CD4-positive, alpha-beta T cell treated with Interleukin-4 for 1 hour (primary cell): ENCODE data around the gene RAD51B.
"Not testable (repeated sequence)": the region's sequence is repeated elsewhere in the genome, so short reads cannot be mapped to it uniquely, and the experiment has no call there.

Experiments used
- DNase-seq, 2 donors: peaks; one replicate each; pipeline ENCODE4 v3.0.0-alpha.2; 2020 to 2022

RAD51B gene

GRCh38 chr14:67819563-67820421 is at the start of gene RAD51B:
RAD51B (plus strand) TSS chr14:67819779.
- peak; percentile 89 to 93 for DNase-seq

GRCh38 chr14:67773844-67774377 is 45.7 kb upstream of the RAD51B start:
- no peak for DNase-seq

GRCh38 chr14:67776653-67777322 is 42.8 kb upstream of the RAD51B start:
- no peak for DNase-seq

- no peak for DNase-seq
Measured at GRCh38 chr14:67778792-67779191, 40.8 kb upstream of the RAD51B start.

GRCh38 chr14:67782090-67782489 is 37.5 kb upstream of the RAD51B start:
- DNase-seq, result no peak

GRCh38 chr14:67784244-67784823 is 35.2 kb upstream of the RAD51B start:
- no peak for DNase-seq

GRCh38 chr14:67785270-67786109 is 34.1 kb upstream of the RAD51B start:
- no peak for DNase-seq

- no peak for DNase-seq
Measured at GRCh38 chr14:67787673-67788072, 31.9 kb upstream of the RAD51B start.

GRCh38 chr14:67798731-67799130 is 20.8 kb upstream of the RAD51B start:
- no peak for DNase-seq

GRCh38 chr14:67800743-67801142 is 18.8 kb upstream of the RAD51B start:
- no peak for DNase-seq

- no peak for DNase-seq
Measured at GRCh38 chr14:67806246-67806645, 13.3 kb upstream of the RAD51B start.

GRCh38 chr14:67814821-67815220 is 4.8 kb upstream of the RAD51B start:
- DNase-seq, result no peak

- DNase-seq, result no peak
Measured at GRCh38 chr14:67815573-67816225, 3.9 kb upstream of the RAD51B start.

- peak; percentile 90 to 92 for DNase-seq
Measured at GRCh38 chr14:67816326-67817002, 3.1 kb upstream of the RAD51B start, which contains the start of gene ZFYVE26. ZFYVE26 (minus strand) TSS chr14:67816590; CDS start chr14:67815963, 627 bp downstream.

- no peak for DNase-seq
Measured at GRCh38 chr14:67817750-67818438, 1.7 kb upstream of the RAD51B start.

- DNase-seq, result not testable (repeated sequence)
Measured at GRCh38 chr14:67818476-67818875, 1.1 kb upstream of the RAD51B start.

- DNase-seq, result no peak
Measured at GRCh38 chr14:67820428-67820971, 921 bp downstream of the RAD51B start.

GRCh38 chr14:67821121-67821520 is 1.5 kb downstream of the RAD51B start:
- DNase-seq, result no peak

- no peak for DNase-seq
Measured at GRCh38 chr14:67831113-67831512, 11.5 kb downstream of the RAD51B start.

GRCh38 chr14:67833403-67833802 is 13.8 kb downstream of the RAD51B start:
- DNase-seq, result no peak
